ENCODE measurements around the gene EBLN2.

Gene EBLN2

DNA sequence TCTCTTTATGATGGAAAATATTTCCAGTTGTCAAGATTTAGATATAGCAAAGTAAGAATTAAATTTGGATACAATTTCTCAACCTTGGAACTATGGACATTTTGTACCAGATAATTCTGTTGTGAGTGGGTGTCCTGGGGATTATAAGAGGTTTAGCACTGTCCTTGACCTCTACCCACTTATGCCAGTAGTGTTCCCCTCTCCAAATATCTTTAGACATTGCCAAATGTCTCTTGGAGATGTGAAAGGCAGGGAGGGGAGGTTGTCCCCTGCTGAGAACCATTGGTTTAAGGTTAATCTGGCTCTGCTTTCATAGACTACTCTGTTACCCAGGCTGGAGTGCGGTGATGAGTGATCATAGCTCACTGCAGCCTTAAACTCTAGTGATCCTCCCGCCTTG is at the start of gene EBLN2:
Gene EBLN2, plus strand, starts transcription at position 244 of the 400 bp plus-strand sequence. CDS start 423 bp downstream, outside the sequence.
- no peak for DNase-seq (ENCODE audit: low read depth in 2 of 2)

DNA sequence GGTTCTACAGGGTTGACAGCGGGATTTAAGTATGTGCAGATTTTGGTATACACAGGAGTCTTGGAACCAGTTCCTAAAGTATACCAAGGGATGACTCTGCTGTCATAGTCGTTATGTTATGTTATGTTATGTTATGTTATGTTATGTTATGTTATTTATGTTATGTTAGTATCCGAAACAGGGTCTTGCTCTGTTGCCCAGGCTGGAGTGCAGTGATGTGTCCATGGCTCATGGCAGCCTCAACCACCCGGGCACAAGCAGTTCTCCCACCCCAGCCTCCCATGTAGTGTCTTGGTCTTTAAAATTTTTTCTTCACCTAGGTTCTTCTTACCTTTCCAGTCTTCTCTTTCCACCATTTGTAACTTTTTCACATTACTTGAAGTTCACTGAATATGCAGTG is 43.2 kb upstream of the EBLN2 start:
- no peak for DNase-seq (ENCODE audit: low read depth in 2 of 2)

DNA sequence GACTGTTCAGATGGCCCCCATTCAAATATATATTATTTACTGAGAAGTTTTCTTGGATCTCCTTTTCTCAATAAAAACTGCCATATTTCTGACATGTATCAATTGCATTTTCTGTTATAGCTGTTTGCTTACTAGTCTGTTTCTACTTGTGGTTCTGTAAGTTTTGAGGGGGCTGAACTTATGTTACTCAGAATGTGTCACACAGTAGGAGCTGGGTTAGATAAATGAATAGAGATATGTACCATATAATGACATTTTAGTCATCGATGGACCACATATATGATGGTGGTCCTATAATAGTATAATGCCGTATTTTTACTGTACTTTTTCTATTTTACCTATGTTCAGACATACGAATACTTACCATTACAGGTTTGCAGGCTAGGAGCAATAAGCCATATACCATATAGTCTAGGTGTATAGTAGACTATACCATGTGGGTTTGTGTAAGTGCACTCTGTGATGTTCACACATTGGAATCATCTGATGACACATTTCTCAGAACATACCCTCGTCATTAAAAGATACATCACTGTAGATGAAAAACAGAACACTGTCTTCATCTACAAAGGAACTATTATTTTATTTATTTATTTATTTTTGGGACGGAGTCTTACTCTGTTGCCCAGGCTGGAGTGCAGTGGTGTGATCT is 42.5 kb upstream of the EBLN2 start:
- DNase-seq (ENCODE audit: low read depth in 2 of 2), result no peak

DNA sequence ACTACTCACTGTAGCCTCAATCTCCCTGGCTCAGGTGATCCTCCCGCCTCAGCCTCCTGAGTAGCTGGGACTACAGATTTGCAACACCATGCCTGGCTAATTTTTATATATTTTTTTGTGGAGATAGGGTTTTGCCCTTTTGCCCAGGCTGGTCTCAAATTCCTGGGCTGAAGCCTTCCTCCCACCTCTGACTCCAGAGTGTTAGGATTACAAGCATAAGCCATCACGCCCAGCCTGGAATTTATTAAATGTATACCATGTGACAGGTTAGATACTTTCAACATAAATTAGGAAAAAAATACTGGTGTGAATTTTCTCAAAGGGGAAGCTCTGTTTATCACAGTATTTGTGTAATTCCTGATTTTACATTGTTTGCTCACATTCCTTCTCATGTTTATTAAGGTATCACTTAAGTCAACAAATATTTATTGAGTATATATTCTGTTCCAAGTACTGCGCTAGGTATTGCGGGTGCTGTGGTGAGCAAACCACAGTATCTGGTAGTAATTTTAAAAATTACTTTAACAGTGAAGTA is 40.1 kb upstream of the EBLN2 start:
- DNase-seq (ENCODE audit: low read depth in 2 of 2), result no peak

DNA sequence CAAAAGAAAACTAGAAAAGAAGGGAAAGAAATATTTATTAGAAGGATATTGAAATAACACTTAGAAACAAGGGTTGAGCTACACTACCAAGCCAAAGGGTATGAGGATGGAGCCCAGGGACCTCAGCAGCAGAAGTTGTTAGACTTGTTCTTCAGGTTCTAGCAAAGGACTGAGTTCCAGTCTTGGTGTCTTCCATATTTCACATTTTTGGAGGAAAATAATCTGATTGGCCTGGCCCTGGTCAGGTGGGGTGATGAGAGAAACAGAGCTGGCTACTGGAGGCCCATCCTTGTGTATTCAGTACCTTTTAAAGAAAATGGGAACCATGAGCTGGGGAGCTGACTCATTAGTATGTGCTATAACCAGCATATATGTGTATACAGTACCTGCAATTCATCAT is 36.6 kb upstream of the EBLN2 start:
- DNase-seq (ENCODE audit: low read depth in 2 of 2), result no peak

DNA sequence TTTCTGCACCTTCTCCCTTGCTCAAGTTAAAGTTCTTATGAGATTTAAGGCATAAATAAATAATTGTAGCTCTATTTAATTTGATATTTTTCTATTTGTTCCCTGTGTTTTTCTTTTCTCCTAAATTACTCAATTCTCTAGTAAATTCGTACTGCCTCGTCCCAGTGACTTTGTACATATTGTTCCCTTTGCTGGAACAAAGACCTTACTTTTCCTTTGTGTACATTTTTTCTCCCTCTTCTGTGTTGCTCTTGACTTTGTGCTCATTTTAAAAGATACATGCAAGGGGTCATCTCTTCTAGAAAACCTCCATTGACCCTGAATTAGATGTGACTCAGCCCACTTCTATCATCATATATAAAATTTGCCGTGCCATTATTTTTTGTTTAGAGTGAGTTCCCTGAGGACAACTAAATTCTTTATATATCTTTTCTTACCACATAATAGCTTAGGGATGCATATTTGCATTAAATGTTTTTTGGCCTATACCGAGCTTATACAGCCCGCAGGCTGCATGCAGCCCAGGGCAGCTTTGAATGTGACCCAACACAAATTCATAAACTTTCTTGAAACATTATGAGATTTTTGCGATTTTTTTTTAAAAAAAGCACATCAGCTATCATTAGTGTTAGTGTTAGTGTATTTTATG is 35.2 kb upstream of the EBLN2 start:
- DNase-seq (ENCODE audit: low read depth in 2 of 2), result no peak

DNA sequence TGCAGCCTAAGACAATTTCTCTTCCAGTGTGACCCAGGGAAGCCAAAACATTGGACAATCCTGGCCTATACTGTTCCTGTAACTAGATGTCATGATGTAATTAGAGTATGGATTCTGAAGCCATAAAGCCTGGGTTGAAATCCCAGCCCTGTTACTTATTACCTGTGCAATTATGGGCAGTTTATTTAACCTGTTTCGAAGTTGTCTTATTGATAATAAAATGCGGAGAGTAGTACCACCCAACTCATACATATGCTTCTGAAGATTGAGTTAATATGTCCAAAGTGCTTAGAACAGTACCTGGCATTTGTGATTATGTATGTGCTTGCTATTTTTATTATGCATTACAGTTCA is 34.7 kb upstream of the EBLN2 start:
- DNase-seq (ENCODE audit: low read depth in 2 of 2), result no peak

DNA sequence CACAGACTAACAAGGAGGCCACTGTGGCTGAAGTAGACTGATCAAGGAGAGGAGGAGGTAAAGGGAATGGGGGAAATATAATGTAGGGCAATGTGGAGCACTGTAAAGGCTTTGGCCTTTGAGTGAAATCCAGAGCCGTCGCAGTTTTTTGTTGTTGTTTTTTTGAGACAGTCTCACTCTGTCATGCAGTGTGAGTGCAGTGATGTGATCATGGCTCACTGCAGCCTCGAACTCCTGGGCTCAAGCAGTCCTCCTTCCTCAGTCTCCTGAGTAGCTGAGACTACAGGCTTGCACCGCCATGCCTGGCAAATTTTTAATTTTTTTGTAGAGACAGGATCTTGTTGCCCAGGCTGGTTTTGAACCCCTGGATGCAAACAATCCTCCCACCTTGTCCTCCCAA is 32.7 kb upstream of the EBLN2 start:
- no peak for DNase-seq (ENCODE audit: low read depth in 2 of 2)

DNA sequence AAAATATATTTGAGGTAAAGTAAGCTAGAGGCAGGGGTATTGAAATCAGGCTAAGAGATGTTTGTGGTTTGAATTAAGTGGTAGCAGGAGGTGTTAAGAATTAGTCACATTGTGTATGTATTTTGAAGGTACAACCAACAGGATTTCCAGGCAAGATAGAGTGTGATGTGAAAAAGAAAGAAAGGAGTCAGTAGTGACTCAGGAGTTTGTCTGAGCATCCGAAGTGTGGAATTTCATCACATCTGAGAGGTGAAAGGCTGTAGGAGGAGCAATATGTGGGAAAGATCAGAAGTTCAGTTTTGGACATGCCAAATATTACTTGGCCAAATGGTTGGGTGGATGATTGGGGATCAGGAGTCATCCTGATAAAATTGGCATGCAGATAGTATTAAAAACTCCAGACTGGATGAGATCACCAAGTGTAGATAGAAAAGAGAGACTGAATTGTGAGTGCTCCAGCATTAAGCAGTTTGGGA is 32.1 kb upstream of the EBLN2 start:
- DNase-seq (ENCODE audit: low read depth in 2 of 2), result peak; percentile 73 to 77

DNA sequence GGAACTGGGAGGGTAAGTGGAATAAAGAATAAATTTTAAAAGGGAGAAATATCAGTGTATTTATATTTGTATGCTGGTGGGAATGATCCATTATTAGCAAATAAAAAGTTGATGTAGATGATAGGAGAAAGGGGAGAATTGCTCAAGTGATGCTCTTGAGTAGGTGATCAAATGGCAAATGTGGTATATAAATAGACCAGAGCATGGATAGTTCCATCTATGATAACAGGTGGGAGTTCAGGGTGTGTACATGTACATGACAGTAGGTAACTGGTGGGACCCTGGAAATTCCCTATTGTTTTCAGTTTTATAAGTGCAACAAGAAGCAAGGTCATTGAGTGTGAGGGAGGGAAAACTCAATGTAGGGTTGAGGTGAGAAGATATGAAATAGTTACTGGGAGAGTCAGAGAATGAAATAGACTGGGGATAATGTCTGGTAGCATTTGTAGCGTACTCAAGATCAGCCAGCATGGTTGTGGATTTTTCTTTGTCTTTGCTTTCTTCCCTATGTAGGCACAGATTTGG is 31.3 kb upstream of the EBLN2 start:
- no peak for DNase-seq (ENCODE audit: low read depth in 2 of 2)

DNA sequence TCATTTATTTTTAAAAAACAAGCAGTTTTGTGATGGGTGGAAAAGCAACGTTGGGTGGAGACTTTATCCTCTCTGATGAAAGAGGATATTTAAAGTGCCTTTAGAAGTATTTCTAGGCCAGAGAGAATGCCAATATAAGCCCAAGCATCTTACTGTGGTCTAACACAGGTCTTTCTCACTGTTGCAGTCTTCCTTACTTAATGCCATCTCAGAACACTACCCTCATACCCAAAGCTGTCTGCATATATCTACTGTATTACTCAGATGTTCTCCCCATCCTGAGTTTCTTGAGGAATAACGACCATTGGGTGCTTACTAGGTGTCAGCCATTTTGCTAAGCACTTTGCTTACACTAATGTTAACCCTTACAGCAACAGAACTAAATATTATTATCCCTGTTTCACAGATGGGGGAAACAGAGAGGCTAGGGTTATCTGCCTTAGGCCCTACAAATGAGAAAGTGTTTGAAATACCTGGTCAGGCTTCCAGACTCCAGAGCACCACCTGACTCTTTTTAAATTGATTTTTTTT is 29.8 kb upstream of the EBLN2 start:
- no peak for DNase-seq (ENCODE audit: low read depth in 2 of 2)

DNA sequence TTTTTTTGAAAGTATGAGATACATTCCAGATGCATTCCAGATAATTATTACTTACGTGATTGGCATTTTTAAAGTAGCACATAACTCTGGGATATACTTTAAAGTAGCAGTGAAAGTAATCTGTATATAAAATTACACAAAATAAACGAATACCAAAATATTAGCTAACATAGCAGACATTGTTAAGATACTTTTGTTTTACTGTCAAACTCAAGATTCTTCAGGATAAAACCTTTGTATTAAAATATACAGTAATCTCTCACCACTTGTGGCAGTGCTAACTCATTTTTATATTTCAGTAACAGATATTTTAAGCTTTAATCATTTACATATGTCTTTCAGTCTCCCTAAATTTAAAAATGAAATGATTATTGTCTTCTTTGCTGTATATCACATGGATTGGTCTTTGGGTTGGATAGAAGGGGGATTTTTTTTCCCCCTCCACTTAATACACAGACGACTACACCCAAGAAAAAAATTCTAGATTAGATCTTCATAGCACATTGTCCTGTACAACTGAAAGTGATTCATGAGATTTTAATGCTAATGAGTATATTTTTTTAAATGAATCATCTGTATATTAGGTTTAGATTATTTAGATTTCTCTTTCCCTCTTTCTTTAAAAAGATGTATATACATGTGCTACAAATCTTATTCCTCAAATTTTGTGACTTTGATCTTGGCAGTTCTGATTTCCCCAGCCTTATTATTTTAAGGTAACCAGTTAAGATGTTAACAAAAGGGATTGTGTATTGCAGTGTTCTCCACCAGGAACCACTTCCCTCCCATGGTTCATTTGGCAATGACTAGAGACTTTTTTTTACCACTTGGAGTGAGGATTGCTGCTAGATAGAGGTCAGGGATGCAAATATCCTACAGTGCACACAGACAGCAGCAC is 24.5 kb upstream of the EBLN2 start:
- no peak for DNase-seq (ENCODE audit: low read depth in 2 of 2)

DNA sequence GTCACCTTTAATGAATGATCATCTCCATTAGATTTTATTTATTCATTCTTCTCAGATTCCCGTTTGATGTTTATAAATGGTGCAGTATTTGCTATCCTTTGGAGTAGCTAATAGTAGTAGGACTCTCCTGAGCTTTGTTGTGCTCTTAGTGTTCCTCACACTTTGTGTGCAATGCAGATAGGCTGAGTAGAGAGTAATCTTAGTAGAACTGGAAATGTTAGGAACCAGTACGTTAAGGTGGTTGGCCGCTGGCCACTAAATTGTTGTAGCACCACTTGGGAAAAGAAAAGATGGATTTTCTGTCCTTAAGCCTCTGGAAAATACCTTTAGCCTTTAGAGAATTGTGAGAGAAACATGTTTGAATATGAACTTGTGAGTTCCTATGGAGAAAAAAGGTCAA is 19.9 kb upstream of the EBLN2 start:
- DNase-seq (ENCODE audit: low read depth in 2 of 2), result no peak

DNA sequence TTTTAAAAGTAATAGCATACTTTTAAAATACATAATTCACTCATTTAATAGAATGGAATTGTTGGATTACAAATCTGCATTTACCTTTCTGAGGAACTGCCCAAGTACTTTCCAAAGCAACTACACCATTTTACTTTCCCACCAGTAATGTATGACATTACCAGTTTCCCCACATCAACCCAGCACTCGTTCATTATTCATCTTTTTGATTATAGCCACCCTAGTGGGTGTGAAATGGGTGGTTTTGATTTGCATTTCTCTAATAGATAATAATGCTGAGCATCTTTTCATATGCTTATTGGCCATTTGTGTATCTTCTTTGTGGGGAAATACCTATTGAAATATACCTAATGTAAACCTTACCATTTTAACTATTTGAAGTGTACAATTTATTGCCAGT is 18.0 kb upstream of the EBLN2 start:
- no peak for DNase-seq (ENCODE audit: low read depth in 2 of 2)

DNA sequence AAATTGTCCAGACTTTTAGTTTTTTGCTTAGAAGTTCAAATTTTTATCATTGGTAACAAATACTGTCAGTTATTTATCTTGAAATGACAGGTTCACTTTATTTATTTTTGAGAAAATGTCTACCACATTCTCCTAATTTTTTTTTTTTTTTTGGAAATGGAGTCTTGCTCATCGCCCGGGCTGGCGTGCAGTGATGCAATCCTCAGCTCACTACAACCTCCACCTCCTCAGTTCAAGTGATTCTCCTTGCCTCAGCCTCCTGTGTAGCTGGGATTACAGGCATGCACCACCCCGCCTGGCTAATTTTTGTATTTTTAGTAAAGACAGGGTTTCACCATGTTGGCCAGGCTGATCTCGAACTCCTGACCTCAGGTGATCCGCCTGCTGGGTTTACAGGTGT is 16.1 kb upstream of the EBLN2 start:
- no peak for DNase-seq (ENCODE audit: low read depth in 2 of 2)

DNA sequence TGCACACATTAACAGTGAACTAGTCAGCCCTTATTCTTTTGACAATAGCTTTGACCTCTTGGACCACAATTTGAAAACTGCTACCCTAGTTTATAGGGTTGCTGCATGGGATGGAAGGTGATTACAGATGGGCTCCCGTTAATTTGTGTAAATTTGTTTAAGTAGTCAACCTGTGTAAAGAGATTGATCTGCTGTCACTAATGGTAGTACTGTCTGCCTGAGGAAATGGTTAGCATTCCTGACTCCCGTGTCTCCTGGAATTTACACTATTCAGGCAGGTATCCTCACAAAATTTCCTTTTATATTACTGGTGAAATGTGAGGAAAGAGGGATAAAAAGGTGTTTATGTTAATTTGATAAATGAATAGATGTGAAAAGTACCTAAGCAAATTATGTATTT is 15.3 kb upstream of the EBLN2 start:
- no peak for DNase-seq (ENCODE audit: low read depth in 2 of 2)

DNA sequence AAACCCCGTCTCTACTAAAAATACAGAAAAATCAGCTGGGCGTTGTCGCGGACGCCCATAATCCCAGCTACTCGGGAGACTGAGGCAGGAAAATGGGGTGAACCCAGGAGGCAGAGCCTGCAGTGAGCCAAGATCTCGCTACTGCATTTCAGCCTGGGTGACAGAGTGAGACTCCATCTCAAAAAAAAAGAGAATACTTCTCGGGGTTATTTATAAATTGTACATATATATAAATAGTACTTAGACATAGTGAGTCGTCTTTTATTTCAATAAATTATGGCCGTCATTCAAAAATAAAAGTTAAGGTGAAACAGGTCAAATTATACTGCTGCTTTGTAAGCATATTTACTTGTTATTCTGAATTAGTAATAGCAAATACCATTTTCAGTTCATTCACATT is 12.1 kb upstream of the EBLN2 start:
- no peak for DNase-seq (ENCODE audit: low read depth in 2 of 2)

DNA sequence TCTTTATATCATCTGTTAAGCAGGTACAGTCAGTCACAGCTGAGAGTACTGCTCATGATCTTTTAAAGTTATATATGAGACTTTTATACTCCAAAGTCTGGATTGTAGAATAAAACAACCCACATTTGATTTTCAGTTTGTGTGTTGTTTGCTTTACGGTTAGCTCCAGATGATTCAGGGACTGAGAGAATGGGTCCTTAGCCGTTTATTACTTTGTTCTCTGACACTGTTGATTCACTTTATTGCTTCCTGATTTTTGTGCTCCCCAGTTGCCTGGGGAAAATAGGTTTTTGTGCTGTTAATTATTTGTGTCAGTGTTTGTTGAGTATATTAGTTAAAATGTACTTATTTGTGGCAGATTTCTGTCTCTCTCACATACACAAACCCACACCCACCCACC is 8.6 kb upstream of the EBLN2 start:
- no peak for DNase-seq (ENCODE audit: low read depth in 2 of 2)

DNA sequence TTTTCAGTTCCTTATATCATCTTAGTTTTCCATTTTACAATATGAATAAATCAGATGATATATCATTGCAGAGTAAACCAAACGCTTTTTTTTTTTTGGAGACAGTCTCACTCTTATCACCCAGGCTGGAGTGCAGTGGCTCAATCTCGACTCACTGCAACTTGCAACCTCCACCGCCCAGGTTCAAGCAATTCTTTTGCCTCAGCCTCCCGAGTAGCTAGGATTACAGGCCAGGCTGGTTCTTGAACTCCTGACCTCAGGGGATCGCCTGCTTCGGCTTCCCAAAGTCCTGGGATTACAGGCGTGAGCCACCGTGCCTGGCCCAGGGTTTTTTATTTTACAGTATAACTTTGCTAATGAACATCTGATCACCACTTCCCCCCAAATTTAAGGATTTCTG is 5.9 kb upstream of the EBLN2 start:
- no peak for DNase-seq (ENCODE audit: low read depth in 2 of 2)

DNA sequence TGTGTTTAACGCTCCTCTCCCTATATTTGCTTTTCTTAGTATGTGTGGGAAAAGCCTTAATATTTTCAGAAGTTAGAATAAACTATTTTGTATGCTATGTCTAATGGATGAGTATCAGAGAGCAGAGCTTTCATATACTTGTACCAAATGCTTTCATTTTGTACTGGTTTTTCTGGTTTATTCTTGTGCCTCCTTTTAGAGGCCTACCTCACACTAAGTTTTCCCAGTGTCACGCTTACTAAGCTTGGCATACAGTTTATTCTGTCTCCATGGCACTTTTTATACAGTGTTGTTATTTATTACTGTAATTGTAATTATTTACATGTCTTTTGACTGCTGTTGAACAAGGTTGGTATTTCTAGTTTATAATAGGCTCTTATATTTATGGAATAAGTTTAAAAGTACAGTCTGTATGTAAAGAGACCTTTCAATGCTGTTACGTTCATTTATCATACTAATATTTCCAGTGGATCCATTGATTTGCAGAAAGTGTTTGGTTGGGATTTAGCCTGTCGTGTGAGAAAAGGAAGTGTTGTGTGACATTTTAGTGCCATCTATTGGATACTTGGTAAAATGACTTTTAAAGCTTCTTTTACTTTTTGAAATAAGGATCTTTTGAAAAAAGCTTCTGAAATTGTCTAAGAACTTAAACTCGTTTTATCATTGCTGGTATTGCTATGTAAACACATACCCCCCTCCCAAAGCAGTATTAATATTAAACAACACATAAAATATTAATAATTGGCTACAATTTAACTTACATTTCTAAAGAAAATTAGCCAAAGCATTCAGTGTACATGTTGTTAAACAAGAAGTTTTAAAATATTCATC is 5.2 kb upstream of the EBLN2 start:
- no peak for DNase-seq (ENCODE audit: low read depth in 2 of 2)

DNA sequence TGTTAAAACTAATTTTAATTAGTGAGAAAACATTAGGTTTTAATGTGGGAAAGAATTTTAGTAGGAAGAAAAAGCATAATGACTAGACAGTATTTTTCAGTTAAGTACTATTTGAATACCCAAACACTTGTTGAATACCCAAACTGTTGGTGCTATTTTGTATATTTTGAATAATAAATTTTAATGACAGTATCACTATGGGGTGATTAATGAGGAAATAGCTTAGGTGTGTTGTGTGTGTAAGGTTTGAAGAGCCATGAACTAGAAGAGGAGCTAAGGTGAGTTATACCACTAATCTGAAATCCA is 4.7 kb upstream of the EBLN2 start:
- no peak for DNase-seq (ENCODE audit: low read depth in 2 of 2)
